ENCODE results near the gene MRGPRG. TPM values are rescaled to one million over a fixed set of nuclear protein-coding genes. Genes with fewer than 3 reads are reported as not detected.

Gene MRGPRG
- total and polyA plus RNA-seq, 5 experiments from 2014 or later = not detected

DNA sequence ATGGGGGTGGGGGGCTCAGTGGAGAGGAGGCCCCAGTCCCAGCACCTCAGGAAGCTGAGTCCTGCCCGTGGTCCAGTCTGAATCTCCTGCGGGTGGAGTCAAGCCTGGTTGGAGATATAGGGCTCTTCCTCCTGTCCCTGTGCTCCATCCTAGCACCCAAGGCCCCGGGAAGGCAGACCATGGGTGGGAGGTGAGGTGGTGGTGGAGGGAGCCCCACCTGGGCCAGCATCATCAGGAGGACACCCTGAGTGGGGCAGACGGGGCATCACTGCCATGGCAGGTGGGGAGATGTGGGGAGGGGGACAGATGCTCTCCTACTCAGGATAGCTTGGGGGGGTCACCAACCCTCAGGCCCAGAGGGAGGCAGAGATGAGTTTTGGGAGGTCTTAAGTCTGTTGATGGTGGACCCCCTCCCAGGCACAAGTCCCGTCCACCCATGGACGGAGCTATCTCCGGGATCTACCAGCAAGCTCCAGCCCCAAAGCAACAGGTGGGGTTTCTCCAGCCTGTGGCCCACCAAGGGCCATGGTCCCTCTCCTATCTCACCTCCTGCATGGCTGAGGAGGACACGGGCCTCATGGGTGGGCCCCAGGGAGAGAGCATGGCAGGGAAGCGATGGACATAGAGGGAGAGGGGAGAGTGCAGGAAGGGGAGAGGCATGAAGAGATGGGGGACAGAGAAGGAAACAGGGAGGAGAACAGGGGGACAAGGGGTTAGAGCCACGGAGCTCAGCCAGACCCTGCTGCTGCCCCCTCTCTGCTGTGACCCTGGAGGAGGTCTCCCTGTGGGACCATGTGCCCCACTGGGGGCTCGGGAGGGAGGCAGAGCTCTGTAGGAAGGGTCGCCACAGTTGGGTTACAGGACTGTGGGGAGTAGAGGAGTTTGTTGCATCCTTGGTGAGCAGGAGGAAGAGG, 12.3 kb upstream of the MRGPRG start:
- DNase-seq (peak in 1 of 10 donors; percentile 64), ATAC-seq (no peak)
- no peaks in the 10 kb centered on the region for H3K4me1 Mint-ChIP-seq
- H3K9me3 Mint-ChIP-seq = no peaks in the 10 kb centered on the region
- H3K36me3 Mint-ChIP-seq = no peaks in the 10 kb centered on the region
- POLR2A ChIA-PET = no interaction called here
- no peak overlapping the region for H3K4me3 Mint-ChIP-seq
- no peak overlapping the region for H3K27ac Mint-ChIP-seq
- peaks cover 0 to 8% (median 6%) of the 10 kb centered on the region in 5 donors for H3K27me3 Mint-ChIP-seq

DNA sequence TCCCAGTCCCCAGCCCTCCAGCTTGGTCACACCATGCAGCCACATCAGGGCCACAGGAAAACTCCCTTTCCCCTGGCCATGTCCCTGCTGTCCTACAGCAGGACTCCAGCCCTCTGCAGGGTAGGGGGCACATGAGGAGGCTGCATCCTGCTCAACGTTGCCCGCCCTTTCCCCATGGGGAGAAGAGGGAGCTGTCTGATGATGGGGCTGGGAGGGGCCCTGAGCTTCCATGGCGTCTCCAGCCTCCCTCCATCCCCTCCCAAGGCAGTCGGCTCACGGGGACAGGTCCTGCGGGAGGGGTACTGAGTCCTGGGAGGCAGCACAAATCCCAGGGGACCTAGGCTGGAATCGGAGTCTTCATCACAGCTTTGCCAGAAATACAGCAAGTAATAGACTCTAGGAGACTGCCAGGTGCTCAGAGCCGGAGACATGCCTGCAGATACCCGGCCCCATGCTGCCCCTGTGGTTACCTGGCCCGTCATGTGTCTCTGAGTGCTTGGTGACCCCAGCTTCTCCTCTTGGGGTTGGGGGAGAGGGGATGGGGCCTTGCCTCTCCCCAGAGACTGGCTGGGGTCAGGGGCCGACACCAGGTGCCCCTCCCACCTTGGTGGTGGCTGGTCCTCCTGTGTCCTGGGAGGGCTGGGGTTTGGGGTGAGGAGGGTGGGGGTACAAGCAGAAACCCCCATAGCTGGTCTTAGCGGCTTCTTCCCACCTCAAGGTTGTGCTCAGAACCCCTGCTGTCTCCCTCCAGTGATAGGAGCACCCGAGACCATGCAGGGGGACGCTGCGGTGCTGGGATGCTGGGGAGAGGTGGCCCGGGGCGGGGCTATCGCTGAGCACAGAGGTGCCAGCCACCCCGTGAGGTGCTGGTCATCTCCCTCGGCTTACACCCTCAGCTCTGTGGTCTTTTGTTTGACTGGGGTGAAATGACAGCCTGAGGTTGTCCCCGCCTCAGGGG, 11.3 kb upstream of the MRGPRG start:
- Mint-ChIP-seq H3K27me3 (peaks cover 0 to 8% (median 8%) of the 10 kb centered on the region in 5 donors), H3K4me1 (no peaks in the 10 kb centered on the region), H3K4me3 (no peak overlapping the region), H3K9me3 (no peaks in the 10 kb centered on the region), H3K27ac (no peak overlapping the region), H3K36me3 (no peaks in the 10 kb centered on the region)
- ATAC-seq (no peak), DNase-seq (no peak)
- POLR2A ChIA-PET = interaction anchor here (0.7 kb wide), 1 partner anchor 1676 kb away, joined by 7 read pairs; no protein-coding TSS in a partner anchor

GRCh38 chr11:3228445-3228829, 9.8 kb upstream of the MRGPRG start:
- POLR2A ChIA-PET = no interaction called here
- H3K27me3 Mint-ChIP-seq = peaks cover 0 to 19% (median 14%) of the 10 kb centered on the region in 5 donors
- no peak for DNase-seq
- H3K4me1 Mint-ChIP-seq = peaks cover 0 to 2% (median under 1%) of the 10 kb centered on the region in 4 donors
- H3K4me3 Mint-ChIP-seq = no peak overlapping the region
- H3K27ac Mint-ChIP-seq = no peak overlapping the region
- no peak for ATAC-seq
- H3K36me3 Mint-ChIP-seq = no peaks in the 10 kb centered on the region
- H3K9me3 Mint-ChIP-seq = no peaks in the 10 kb centered on the region

- H3K27me3 Mint-ChIP-seq = peaks cover 0 to 25% (median 17%) of the 10 kb centered on the region in 5 donors
- H3K27ac Mint-ChIP-seq = peak overlapping the region in 1 of 10 donors; percentile 49
- no peak overlapping the region for H3K4me3 Mint-ChIP-seq
- no peaks in the 10 kb centered on the region for H3K36me3 Mint-ChIP-seq
- POLR2A ChIA-PET = interaction anchor here (0.6 kb wide), 1 partner anchor 130 kb away, joined by 4 read pairs; no protein-coding TSS in a partner anchor
- peaks cover 0 to 8% (median 6%) of the 10 kb centered on the region in 4 donors for H3K4me1 Mint-ChIP-seq
- DNase-seq = no peak
- no peak for ATAC-seq
- no peaks in the 10 kb centered on the region for H3K9me3 Mint-ChIP-seq
These were observed 9.2 kb upstream of the MRGPRG start for GRCh38 chr11:3227568-3228444.

DNA sequence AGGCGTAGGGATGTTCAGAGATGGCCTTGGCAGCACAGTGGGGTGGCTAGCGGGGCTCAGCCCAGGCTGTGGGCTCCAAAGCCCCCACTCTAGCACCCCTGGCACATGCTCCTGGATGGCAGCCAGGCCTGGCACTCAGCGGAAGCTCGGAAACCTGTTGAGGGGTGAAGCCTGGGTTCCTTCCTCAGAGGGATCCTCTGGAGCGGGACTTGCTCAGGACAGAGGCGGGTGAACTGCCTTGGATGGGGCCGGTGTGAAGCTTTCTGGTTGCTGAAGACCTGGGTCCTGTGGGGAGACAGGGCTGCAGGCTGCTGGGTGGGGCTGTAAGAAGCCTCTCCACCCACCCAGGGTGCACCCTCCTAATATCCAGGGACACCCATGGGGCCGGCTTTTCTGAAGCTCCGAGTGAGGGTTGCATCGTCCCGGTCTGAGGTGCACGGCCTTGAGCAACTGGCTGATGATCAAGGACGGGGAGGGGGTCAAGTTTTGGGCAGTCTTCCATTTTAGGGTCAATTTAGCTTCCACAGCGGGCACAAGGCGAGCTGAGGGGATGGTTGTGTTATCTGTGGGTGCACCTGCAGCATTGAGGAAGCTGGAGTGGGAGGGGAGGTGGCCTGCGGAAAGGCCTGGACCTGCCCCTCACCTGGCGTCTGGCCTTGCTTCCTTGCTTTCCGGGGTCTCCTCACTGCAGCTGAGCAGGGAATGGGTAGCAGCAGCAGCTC, 8.4 kb upstream of the MRGPRG start:
- no peaks in the 10 kb centered on the region for H3K9me3 Mint-ChIP-seq
- peaks cover 0 to 32% (median 17%) of the 10 kb centered on the region in 5 donors for H3K27me3 Mint-ChIP-seq
- no peak for DNase-seq
- no peak for ATAC-seq
- H3K4me3 Mint-ChIP-seq = no peak overlapping the region
- no peak overlapping the region for H3K27ac Mint-ChIP-seq
- no peaks in the 10 kb centered on the region for H3K36me3 Mint-ChIP-seq
- POLR2A ChIA-PET = interaction anchor here (0.6 kb wide), 1 partner anchor 129 kb away, joined by 4 read pairs; no protein-coding TSS in a partner anchor
- peaks cover 0 to 13% (median 8%) of the 10 kb centered on the region in 4 donors for H3K4me1 Mint-ChIP-seq

DNA sequence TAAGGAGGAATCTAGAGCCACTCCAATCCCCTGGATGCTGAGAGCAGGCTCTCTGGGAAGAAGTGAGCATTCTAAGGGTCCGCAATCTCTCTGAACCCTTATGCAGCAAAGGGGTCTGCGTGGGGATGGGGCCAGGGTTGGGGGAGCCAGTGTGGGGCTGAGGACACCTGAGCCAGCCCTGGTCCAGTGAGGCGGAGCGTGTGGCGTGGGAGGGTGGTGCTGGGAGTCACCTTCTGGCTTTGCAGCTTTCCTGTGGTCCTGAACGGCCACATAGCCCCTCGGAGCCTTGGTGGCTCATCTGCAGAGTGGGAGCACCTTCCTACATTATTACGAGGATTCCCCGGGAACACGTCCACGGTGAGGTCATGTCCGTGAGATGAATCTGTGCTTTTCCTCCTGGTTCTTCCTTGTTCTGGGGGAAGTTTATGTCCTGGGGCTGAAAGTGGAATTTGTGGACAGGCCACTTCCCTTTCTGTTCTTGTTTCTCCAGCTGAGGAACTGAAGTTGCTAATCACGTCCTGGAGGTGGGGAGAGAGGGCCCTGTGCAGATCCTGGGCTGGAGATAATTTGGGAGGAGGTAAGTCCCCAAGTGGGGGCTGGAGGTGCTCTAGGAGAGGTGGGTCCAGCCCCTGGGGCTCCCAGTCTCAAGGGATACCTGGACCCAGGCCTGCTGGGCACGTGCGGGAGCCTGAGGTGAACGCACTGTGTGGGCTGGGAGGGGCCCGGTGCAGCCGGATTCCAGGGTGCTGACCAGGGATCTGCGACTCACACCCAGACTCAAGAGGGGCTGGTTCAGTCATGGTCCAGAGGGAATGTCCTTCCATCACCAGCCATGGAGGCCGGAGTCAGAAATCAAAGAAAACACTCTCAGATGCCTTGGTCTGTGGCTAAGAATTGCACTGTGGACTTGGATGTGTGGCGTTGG, 7.5 kb upstream of the MRGPRG start:
- no peaks in the 10 kb centered on the region for H3K9me3 Mint-ChIP-seq
- no peaks in the 10 kb centered on the region for H3K36me3 Mint-ChIP-seq
- POLR2A ChIA-PET = no interaction called here
- peaks cover 0 to 32% (median 14%) of the 10 kb centered on the region in 5 donors for H3K27me3 Mint-ChIP-seq
- H3K4me1 Mint-ChIP-seq = peaks cover 0 to 13% (median 8%) of the 10 kb centered on the region in 4 donors
- ATAC-seq (no peak), DNase-seq (no peak)
- no peak overlapping the region for H3K4me3 Mint-ChIP-seq
- peak overlapping the region in 1 of 10 donors; percentile 64 for H3K27ac Mint-ChIP-seq

- H3K4me3 Mint-ChIP-seq = no peak overlapping the region
These were observed 6.6 kb upstream of the MRGPRG start for GRCh38 chr11:3225159-3225758.

DNA sequence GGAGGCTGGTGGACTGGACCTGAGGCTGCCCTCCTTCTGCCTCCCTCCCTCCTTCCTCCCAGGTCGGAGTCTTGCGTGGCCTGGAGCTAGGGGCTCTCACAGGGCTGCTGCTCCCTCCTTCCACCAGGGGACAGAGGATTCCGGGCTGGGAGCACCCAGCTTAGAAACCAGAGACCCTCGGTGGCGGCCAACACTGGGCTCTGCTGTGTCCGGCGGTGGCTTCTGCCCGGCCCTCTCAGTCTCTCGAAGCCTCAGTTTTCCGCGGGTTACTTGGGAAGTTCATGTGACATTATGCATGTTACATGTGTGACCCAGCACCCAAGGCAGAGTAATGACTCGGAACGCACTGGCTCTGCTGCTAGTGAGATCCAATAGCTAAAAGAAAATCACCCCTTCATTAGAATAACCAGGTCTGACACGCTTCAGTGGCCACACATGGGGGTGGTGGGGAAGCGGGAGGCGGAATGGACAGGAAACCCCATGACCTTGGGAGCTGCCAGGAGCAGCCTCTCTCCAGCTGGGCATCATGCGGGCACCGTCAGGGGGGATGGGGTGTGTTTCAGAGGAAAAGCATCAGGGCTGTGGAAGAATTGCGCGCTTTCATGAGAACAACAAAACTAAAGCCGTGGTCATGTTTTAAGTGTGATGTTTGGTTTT, 5.9 kb upstream of the MRGPRG start:
- Mint-ChIP-seq H3K4me3 (no peak overlapping the region), H3K27ac (no peak overlapping the region), H3K27me3 (peaks cover 0 to 32% (median 13%) of the 10 kb centered on the region in 5 donors), H3K4me1 (peaks cover 0 to 13% (median 8%) of the 10 kb centered on the region in 4 donors), H3K9me3 (no peaks in the 10 kb centered on the region), H3K36me3 (no peaks in the 10 kb centered on the region)
- ATAC-seq = no peak
- POLR2A ChIA-PET = interaction anchor here (1.0 kb wide), 1 partner anchor 8 kb away, joined by 3 read pairs; the partner anchor contains the start of gene MRGPRE
- DNase-seq = peak in 1 of 10 donors; percentile 50

More at GRCh38 chr11:3225159-3225758, 6.6 kb upstream of the MRGPRG start:
- POLR2A ChIA-PET = no interaction called here
- no peaks in the 10 kb centered on the region for H3K9me3 Mint-ChIP-seq
- H3K36me3 Mint-ChIP-seq = no peaks in the 10 kb centered on the region
- ATAC-seq (no peak), DNase-seq (no peak)
- no peak overlapping the region for H3K27ac Mint-ChIP-seq
- H3K4me1 Mint-ChIP-seq = peaks cover 0 to 13% (median 8%) of the 10 kb centered on the region in 4 donors
- H3K27me3 Mint-ChIP-seq = peaks cover 0 to 32% (median 13%) of the 10 kb centered on the region in 5 donors

GRCh38 chr11:3223932-3224381, 5.3 kb upstream of the MRGPRG start:
- H3K27me3 Mint-ChIP-seq = peaks cover 0 to 32% (median 13%) of the 10 kb centered on the region in 5 donors
- H3K27ac Mint-ChIP-seq = no peak overlapping the region
- H3K4me3 Mint-ChIP-seq = no peak overlapping the region
- DNase-seq = peak in 1 of 10 donors; percentile 49
- ATAC-seq = no peak
- no peaks in the 10 kb centered on the region for H3K36me3 Mint-ChIP-seq
- peaks cover 0 to 13% (median 8%) of the 10 kb centered on the region in 4 donors for H3K4me1 Mint-ChIP-seq
- H3K9me3 Mint-ChIP-seq = no peaks in the 10 kb centered on the region
- POLR2A ChIA-PET = interaction anchor here (1.0 kb wide), 1 partner anchor 9 kb away, joined by 3 read pairs; the partner anchor contains the start of gene MRGPRE
